B cell (primary cell): ENCODE measurements around the gene BMAL1. TPM values are rescaled to one million over a fixed set of nuclear protein-coding genes. Genes with fewer than 3 reads are reported as not detected.

Experiments used
- ATAC-seq: fragments of 200-7000 bp; cut with Tn5 transposase; one replicate; pipeline ENCODE4 v1.10.0; 2021; ENCODE audit warnings: low read depth, mild to moderate bottlenecking, moderate number of reproducible peaks, moderate library complexity
- CTCF ChIA-PET: fragments of 350-600 bp; sonication (Branson Sonifier 250); formaldehyde crosslinking; loops from one replicate; lab custom pipeline; 2021; ENCODE audit warnings: antibody characterized with exemption, inconsistent platforms; lab: Charles Lee
- POLR2A ChIA-PET: fragments of 350-600 bp; sonication (Branson Sonifier 250); formaldehyde crosslinking; loops from one replicate; lab custom pipeline; 2021; ENCODE audit warnings: antibody characterized with exemption; lab: Charles Lee
- DNase-seq: peaks from one replicate; pipeline ENCODE4 v3.0.0; 2013
- H2AFZ ChIP-seq: 2 replicates; pipeline ENCODE4 v1.6.1; 2012; ENCODE audit warnings: mild to moderate bottlenecking, low read depth, low read length; ENCODE audit not compliant: insufficient read depth, poor library complexity, severe bottlenecking
- H3K27ac ChIP-seq, 2 donors: 1 replicate in 1 of 2; 2 replicates in 1 of 2; pipeline ENCODE4 v1.5.1; 2012 to 2013; ENCODE audit warnings: low read length in 2 of 2, mild to moderate bottlenecking in 2 of 2, moderate library complexity in 1 of 2
- H3K27me3 ChIP-seq, 4 experiments: fragments of 200-600 bp in 1 of 4; sonication (generic) in 1 of 4; replicated peaks in 1 of 4; 1 replicate in 2 of 4; 2 replicates in 2 of 4; pipeline versions ENCODE4 v1.6.1 to v1.7.0; 2013 to 2016; ENCODE audit warnings: low read length in 3 of 4, mild to moderate bottlenecking in 2 of 4, mixed read lengths in 1 of 4, moderate library complexity in 1 of 4; ENCODE audit not compliant: insufficient read depth in 4 of 4, control insufficient read depth in 3 of 4; ENCODE audit errors: control extremely low read depth in 1 of 4
- H3K36me3 ChIP-seq, 2 experiments: replicated peaks in 1 of 2; 1 replicate in 1 of 2; 2 replicates in 1 of 2; pipeline versions ENCODE4 v1.6.1 to v1.7.1; 2013; ENCODE audit warnings: low read length in 1 of 2; ENCODE audit not compliant: insufficient read depth in 2 of 2, control insufficient read depth in 1 of 2; ENCODE audit errors: control extremely low read depth in 1 of 2, extremely low read depth in 1 of 2
- H3K4me1 ChIP-seq, 2 donors: fragments of 200-600 bp in 1 of 2; sonication (generic) in 1 of 2; 1 replicate in 1 of 2; 2 replicates in 1 of 2; pipeline versions ENCODE4 v1.5.1 to v1.6.1; 2013 to 2017; ENCODE audit warnings: low read length in 2 of 2; ENCODE audit not compliant: control insufficient read depth in 2 of 2, insufficient read depth in 2 of 2
- H3K4me2 ChIP-seq: replicated peaks from 2 replicates; pipeline ENCODE3; 2012; ENCODE audit warnings: mild to moderate bottlenecking, low read depth, low read length; ENCODE audit not compliant: poor library complexity, severe bottlenecking
- H3K4me3 ChIP-seq, 5 experiments: fragments of 200-600 bp in 1 of 5; sonication (generic) in 1 of 5; 1 replicate in 3 of 5; 2 replicates in 2 of 5; pipeline versions ENCODE4 v1.5.1 to v1.7.0; 2011 to 2016; ENCODE audit warnings: low read length in 4 of 5, mild to moderate bottlenecking in 4 of 5, low read depth in 2 of 5, control low read depth in 1 of 5, moderate library complexity in 1 of 5; ENCODE audit not compliant: insufficient read depth in 1 of 5; ENCODE audit errors: control extremely low read depth in 1 of 5, extremely low read depth in 1 of 5
- H3K79me2 ChIP-seq: fragments of 200-600 bp; sonication (generic); one replicate; pipeline ENCODE4 v1.6.0; 2016; ENCODE audit warnings: low read length; ENCODE audit not compliant: control insufficient read depth, insufficient read depth
- H3K9ac ChIP-seq: fragments of 200-600 bp; sonication (generic); 2 replicates; pipeline ENCODE4 v1.6.1; 2017; ENCODE audit warnings: mild to moderate bottlenecking, low read length, moderate library complexity
- H3K9me3 ChIP-seq, 3 donors: one replicate each; pipeline versions ENCODE4 v1.6.1 to v1.7.1; 2013; ENCODE audit warnings: low read length in 2 of 3; ENCODE audit not compliant: control insufficient read depth in 2 of 3, insufficient read depth in 1 of 3; ENCODE audit errors: control extremely low read depth in 1 of 3
- H4K20me1 ChIP-seq: 2 replicates; pipeline ENCODE4 v1.6.0; 2012; ENCODE audit warnings: mild to moderate bottlenecking, low read length; ENCODE audit not compliant: insufficient read depth, control insufficient read depth, poor library complexity, severe bottlenecking
- H3K27ac Mint-ChIP-seq: one replicate; pipeline ENCODE4 v1.8.0; 2021; ENCODE audit warnings: mixed read lengths
- H3K27me3 Mint-ChIP-seq: one replicate; pipeline ENCODE4 v1.8.0; 2021; ENCODE audit warnings: mixed read lengths
- H3K4me1 Mint-ChIP-seq: one replicate; pipeline ENCODE4 v1.8.0; 2021; ENCODE audit warnings: mixed read lengths
- H3K4me3 Mint-ChIP-seq: one replicate; pipeline ENCODE4 v1.8.0; 2021; ENCODE audit warnings: mixed read lengths
- H3K9me3 Mint-ChIP-seq: one replicate; pipeline ENCODE4 v1.8.0; 2022; ENCODE audit warnings: mixed read lengths; ENCODE audit not compliant: insufficient read depth
- EZH2 ChIP-seq: IDR thresholded peaks from 2 replicates; pipeline ENCODE4 v1.6.1; 2012; ENCODE audit warnings: borderline replicate concordance, low read depth, mild to moderate bottlenecking, moderate library complexity, low read length; ENCODE audit not compliant: insufficient read depth, poor library complexity, severe bottlenecking
- WGBS: methylation state at CpG from one replicate; pipeline ENCODE4 v1.1.5; 2013; ENCODE audit warnings: missing lambda C conversion rate; ENCODE audit not compliant: insufficient coverage; 5-methylcytosine and 5-hydroxymethylcytosine counted together
- intact Hi-C: fragments of 100-400 bp; cut with micrococcal nuclease; formaldehyde crosslinking; loops from one replicate; pipeline ENCODE4 v1.10.0; 2022
- polyA plus RNA-seq: library from polyadenylated mRNA; depleted of rRNA; stranded (reverse); fragments of >200 nt; gene quantifications from 2 replicates; pipeline ENCODE4 v1.2.3, GENCODE V29; 2012
- total RNA-seq, 2 donors: library from RNA; stranded (reverse); fragments of 120-200 nt in 1 of 2; gene quantifications; 1 replicate in 1 of 2; 2 replicates in 1 of 2; pipeline versions ENCODE4 v1.2.3 to v1.2.4, GENCODE V29; 2013 to 2022
- TF ChIP-seq, protein P1 (sequence below): fragments of 200-600 bp; IDR thresholded peaks from one replicate; pipeline ENCODE4 v1.8.0; 2022; ENCODE audit warnings: antibody characterized with exemption, mild to moderate bottlenecking

Gene BMAL1
- total and polyA plus RNA-seq, 2 donors (not counting 1 experiment from before 2014, with no cell fraction given), result 8.6 to 39.1 TPM

- DNase-seq (no peak), ATAC-seq (no peak)
- no peak overlapping the region for H3K4me3 ChIP-seq
- intact Hi-C loops, result no loop called here
- WGBS, result 100% methylated on average over 1 of the region's 1 CpG
- H4K20me1 ChIP-seq, result peaks cover 32% of the 10 kb centered on the region
- Mint-ChIP-seq H3K4me3 (no peak overlapping the region), H3K27ac (no peak overlapping the region), H3K27me3 (no peaks in the 10 kb centered on the region), H3K4me1 (peaks cover 17% of the 10 kb centered on the region), H3K9me3 (no peaks in the 10 kb centered on the region)
- peaks cover 64% of the 10 kb centered on the region for H3K79me2 ChIP-seq
- H3K27me3 ChIP-seq, result no peaks in the 10 kb centered on the region
- no peak overlapping the region for H3K4me2 ChIP-seq
- H3K27ac ChIP-seq, result no peak overlapping the region
- no peaks in the 10 kb centered on the region for H3K4me1 ChIP-seq
- CTCF ChIA-PET, result interaction anchor here (1.1 kb wide), 1 partner anchor 48 kb away, joined by 4 read pairs; no protein-coding TSS in a partner anchor
- TF ChIP-seq, protein P1, sequence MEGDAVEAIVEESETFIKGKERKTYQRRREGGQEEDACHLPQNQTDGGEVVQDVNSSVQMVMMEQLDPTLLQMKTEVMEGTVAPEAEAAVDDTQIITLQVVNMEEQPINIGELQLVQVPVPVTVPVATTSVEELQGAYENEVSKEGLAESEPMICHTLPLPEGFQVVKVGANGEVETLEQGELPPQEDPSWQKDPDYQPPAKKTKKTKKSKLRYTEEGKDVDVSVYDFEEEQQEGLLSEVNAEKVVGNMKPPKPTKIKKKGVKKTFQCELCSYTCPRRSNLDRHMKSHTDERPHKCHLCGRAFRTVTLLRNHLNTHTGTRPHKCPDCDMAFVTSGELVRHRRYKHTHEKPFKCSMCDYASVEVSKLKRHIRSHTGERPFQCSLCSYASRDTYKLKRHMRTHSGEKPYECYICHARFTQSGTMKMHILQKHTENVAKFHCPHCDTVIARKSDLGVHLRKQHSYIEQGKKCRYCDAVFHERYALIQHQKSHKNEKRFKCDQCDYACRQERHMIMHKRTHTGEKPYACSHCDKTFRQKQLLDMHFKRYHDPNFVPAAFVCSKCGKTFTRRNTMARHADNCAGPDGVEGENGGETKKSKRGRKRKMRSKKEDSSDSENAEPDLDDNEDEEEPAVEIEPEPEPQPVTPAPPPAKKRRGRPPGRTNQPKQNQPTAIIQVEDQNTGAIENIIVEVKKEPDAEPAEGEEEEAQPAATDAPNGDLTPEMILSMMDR, result no peak
- TF ChIP-seq EZH2, result no peak
- H3K9me3 ChIP-seq, result no peaks in the 10 kb centered on the region
- H2AFZ ChIP-seq, result no peak overlapping the region
- no peak overlapping the region for H3K9ac ChIP-seq
- no peaks in the 10 kb centered on the region for H3K36me3 ChIP-seq
- POLR2A ChIA-PET, result no interaction called here
These were observed 10.1 kb downstream of the BMAL1 start for GRCh38 chr11:13287681-13288080.

DNA sequence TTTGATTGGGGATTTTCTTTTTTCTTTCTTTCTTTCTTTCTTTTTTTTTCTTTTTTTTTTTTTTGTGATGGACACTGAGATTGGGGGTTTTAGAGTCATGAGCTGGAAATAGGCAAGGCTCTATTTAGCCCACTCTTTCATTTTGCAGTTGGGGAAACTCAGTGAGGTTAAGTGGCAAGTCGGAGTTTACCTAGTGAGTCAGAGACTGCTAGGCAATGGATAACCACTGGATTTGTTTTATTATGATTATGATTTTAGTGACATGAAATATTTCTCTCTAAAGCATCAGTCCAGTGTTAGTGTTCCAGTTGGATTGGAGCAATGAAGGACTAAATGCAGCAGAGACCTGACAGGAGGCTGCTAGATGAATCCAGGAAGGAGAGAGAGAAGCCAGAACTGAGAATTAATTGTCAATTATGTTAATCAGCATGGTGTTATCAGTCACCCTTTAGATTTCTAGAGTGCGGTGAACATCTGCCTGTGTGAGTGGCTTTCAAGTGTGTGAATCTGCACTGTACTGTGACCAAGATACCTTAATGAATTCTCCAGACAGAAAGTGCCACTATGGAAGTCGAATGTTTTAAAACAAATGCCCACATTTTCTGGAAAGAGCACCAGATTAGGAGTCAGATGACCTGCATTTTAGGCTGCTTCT, 10.9 kb downstream of the BMAL1 start:
- Histone ChIP-seq H3K27ac (no peak overlapping the region), H3K79me2 (peaks cover 63% of the 10 kb centered on the region), H2AFZ (no peak overlapping the region), H4K20me1 (peaks cover 33% of the 10 kb centered on the region), H3K4me3 (no peak overlapping the region), H3K27me3 (no peaks in the 10 kb centered on the region), H3K9me3 (no peaks in the 10 kb centered on the region), H3K4me2 (no peak overlapping the region), H3K36me3 (no peaks in the 10 kb centered on the region), H3K9ac (no peak overlapping the region), H3K4me1 (no peaks in the 10 kb centered on the region)
- H3K9me3 Mint-ChIP-seq, result no peaks in the 10 kb centered on the region
- H3K27me3 Mint-ChIP-seq, result no peaks in the 10 kb centered on the region
- no peak for TF ChIP-seq EZH2
- TF ChIP-seq, protein P1, result no peak
- no peak overlapping the region for H3K4me3 Mint-ChIP-seq
- no peak for DNase-seq
- H3K27ac Mint-ChIP-seq, result no peak overlapping the region
- no peak for ATAC-seq
- intact Hi-C loops, result no loop called here
- 72% methylated on average over 2 of the region's 3 CpGs for WGBS
- ChIA-PET POLR2A (no interaction called here), CTCF (no interaction called here)
- H3K4me1 Mint-ChIP-seq, result peaks cover 24% of the 10 kb centered on the region
